DND-41 (cell line): Measurements from ENCODE around the gene NBEA.
A peak's percentile ranks its signal among the peaks of the same experiment; 100 is the strongest.

Experiments used
- ATAC-seq: fragments of 200-7000 bp; cut with Tn5 transposase; 3 replicates; pipeline ENCODE4 v1.9.1; 2021; ENCODE audit warnings: low read depth; ENCODE audit not compliant: insufficient read depth
- DNase-seq: peaks from one replicate; pipeline ENCODE4 v3.0.0-alpha.2; 2020
- H2AFZ ChIP-seq: 2 replicates; pipeline ENCODE4 v1.6.0; 2012; ENCODE audit warnings: low read depth, low read length
- H3K27ac ChIP-seq: 2 replicates; pipeline ENCODE4 v1.5.1; 2012; ENCODE audit warnings: low read length, inconsistent platforms
- H3K27me3 ChIP-seq: fragments of 200-600 bp; sonication (generic); 2 replicates; pipeline ENCODE4 v1.6.0; 2012; ENCODE audit warnings: low read length, mild to moderate bottlenecking, inconsistent platforms; ENCODE audit not compliant: insufficient read depth, poor library complexity
- H3K36me3 ChIP-seq: 2 replicates; pipeline ENCODE4 v1.5.1; 2012; ENCODE audit warnings: low read length, inconsistent platforms; ENCODE audit not compliant: insufficient read depth
- H3K4me1 ChIP-seq: 2 replicates; pipeline ENCODE4 v1.5.1; 2012; ENCODE audit warnings: mild to moderate bottlenecking, low read length; ENCODE audit not compliant: insufficient read depth
- H3K4me2 ChIP-seq: 2 replicates; pipeline ENCODE4 v1.6.0; 2012; ENCODE audit warnings: mild to moderate bottlenecking, moderate library complexity, low read length, inconsistent platforms; ENCODE audit not compliant: insufficient read depth
- H3K4me3 ChIP-seq, 2 experiments: fragments of 200-600 bp in 1 of 2; shearing (Covaris generic) in 1 of 2; 2 replicates each; pipeline ENCODE4 v1.5.1; 2012 to 2016; ENCODE audit warnings: inconsistent platforms in 2 of 2, low read length in 2 of 2, mild to moderate bottlenecking in 2 of 2, low read depth in 1 of 2, moderate library complexity in 1 of 2
- H3K79me2 ChIP-seq: 2 replicates; pipeline ENCODE4 v1.6.0; 2012; ENCODE audit warnings: low read length, inconsistent platforms; ENCODE audit not compliant: insufficient read depth
- H3K9ac ChIP-seq: 2 replicates; pipeline ENCODE4 v1.6.0; 2012; ENCODE audit warnings: low read depth, mild to moderate bottlenecking, inconsistent platforms, low read length, moderate library complexity
- H3K9me3 ChIP-seq: 2 replicates; pipeline ENCODE4 v1.5.1; 2012; ENCODE audit warnings: low read length, moderate library complexity, mild to moderate bottlenecking, inconsistent platforms; ENCODE audit not compliant: insufficient read depth, severe bottlenecking
- H4K20me1 ChIP-seq: 2 replicates; pipeline ENCODE4 v1.6.0; 2012; ENCODE audit warnings: low read length; ENCODE audit not compliant: insufficient read depth
- CTCF ChIP-seq: IDR thresholded peaks from 2 replicates; pipeline ENCODE4 v1.5.1; 2012; ENCODE audit warnings: borderline replicate concordance, low read length, moderate library complexity, mild to moderate bottlenecking; ENCODE audit not compliant: poor library complexity, severe bottlenecking; ENCODE audit errors: extremely low read depth
- EZH2 ChIP-seq: IDR thresholded peaks from 3 replicates; pipeline ENCODE4 v1.6.1; 2012; ENCODE audit warnings: borderline replicate concordance, low read depth, mild to moderate bottlenecking, moderate library complexity, low read length, inconsistent platforms; ENCODE audit not compliant: severe bottlenecking

Gene NBEA

GRCh38 chr13:35712907-35713761 lies 771.1 kb downstream of the NBEA start:
- no peak for TF ChIP-seq CTCF
- TF ChIP-seq EZH2 = no peak
- Histone ChIP-seq H3K36me3 (no peaks in the 10 kb centered on the region), H3K4me1 (no peaks in the 10 kb centered on the region), H2AFZ (no peak overlapping the region; the same call in 1 of the 2 replicates), H3K27ac (no peak overlapping the region), H3K9ac (no peak overlapping the region), H3K9me3 (no peaks in the 10 kb centered on the region), H3K79me2 (no peaks in the 10 kb centered on the region), H3K27me3 (no peaks in the 10 kb centered on the region), H4K20me1 (no peaks in the 10 kb centered on the region), H3K4me2 (no peak overlapping the region), H3K4me3 (no peak overlapping the region)
- DNase-seq = no peak
- ATAC-seq = peak; percentile 31; the same call in 1 of the 3 replicates

GRCh38 chr13:35714121-35714520 lies 772.1 kb downstream of the NBEA start:
- ATAC-seq = no peak
- no peak overlapping the region for H3K9ac ChIP-seq
- no peak overlapping the region for H3K27ac ChIP-seq
- no peak overlapping the region for H3K4me3 ChIP-seq
- H4K20me1 ChIP-seq = no peaks in the 10 kb centered on the region
- DNase-seq = no peak
- H3K27me3 ChIP-seq = no peaks in the 10 kb centered on the region
- H3K79me2 ChIP-seq = no peaks in the 10 kb centered on the region
- H3K4me1 ChIP-seq = no peaks in the 10 kb centered on the region
- H2AFZ ChIP-seq = no peak overlapping the region
- no peaks in the 10 kb centered on the region for H3K36me3 ChIP-seq
- H3K4me2 ChIP-seq = no peak overlapping the region
- TF ChIP-seq EZH2 (no peak), CTCF (no peak)
- no peaks in the 10 kb centered on the region for H3K9me3 ChIP-seq

- Histone ChIP-seq H3K36me3 (no peaks in the 10 kb centered on the region), H4K20me1 (no peaks in the 10 kb centered on the region), H3K27ac (no peak overlapping the region), H3K4me2 (no peak overlapping the region), H3K27me3 (no peaks in the 10 kb centered on the region), H3K9ac (no peak overlapping the region), H3K79me2 (no peaks in the 10 kb centered on the region), H3K9me3 (no peaks in the 10 kb centered on the region), H2AFZ (no peak overlapping the region), H3K4me1 (no peaks in the 10 kb centered on the region), H3K4me3 (no peak overlapping the region)
- TF ChIP-seq EZH2 (no peak), CTCF (no peak)
- no peak for ATAC-seq
- DNase-seq = no peak
Observed at GRCh38 chr13:35714588-35715377, 772.7 kb downstream of the NBEA start.
